H1 (cell line): Measurements from ENCODE around the gene BCL2L14. TPM values are rescaled to one million over a fixed set of nuclear protein-coding genes. Genes with fewer than 3 reads are reported as not detected.

Source experiments
- CTCF ChIA-PET: fragments of 300-600 bp; sonication (Branson Sonifier 250); formaldehyde crosslinking; loops from one replicate; lab custom pipeline; 2021; ENCODE audit not compliant: partially characterized antibody; lab: Charles Lee
- POLR2A ChIA-PET: fragments of 300-600 bp; sonication (Branson Sonifier 250); formaldehyde crosslinking; loops from one replicate; lab custom pipeline; 2021; ENCODE audit warnings: inconsistent platforms; ENCODE audit not compliant: partially characterized antibody; lab: Charles Lee
- DNase-seq, 2 experiments: peaks; one replicate each; pipeline versions ENCODE4 v3.0.0 to v3.0.0-alpha.2; 2010 to 2022; ENCODE audit warnings: low spot score in 2 of 2, low read depth in 1 of 2, mixed read lengths in 1 of 2
- FAIRE-seq: peaks from 2 replicates; lab custom pipeline; 2011; peaks lifted over from hg19 to GRCh38; lab: Jason Lieb, UNC
- H2AFZ ChIP-seq: 2 replicates; pipeline ENCODE4 v1.8.1; 2012; ENCODE audit warnings: low read length, inconsistent platforms
- H2AK5ac ChIP-seq: 2 replicates; pipeline ENCODE4 v1.6.1; 2013; ENCODE audit warnings: low read depth, low read length
- H2BK120ac ChIP-seq: replicated peaks from 2 replicates; pipeline ENCODE3; 2013; ENCODE audit warnings: low read depth, low read length, inconsistent platforms
- H2BK12ac ChIP-seq: 2 replicates; pipeline ENCODE4 v1.6.1; 2013; ENCODE audit warnings: low read depth, low read length
- H2BK15ac ChIP-seq: 2 replicates; pipeline ENCODE4 v1.6.1; 2013; ENCODE audit warnings: low read length
- H2BK20ac ChIP-seq: 2 replicates; pipeline ENCODE4 v1.6.1; 2013; ENCODE audit warnings: low read length
- H2BK5ac ChIP-seq: 2 replicates; pipeline ENCODE4 v1.6.1; 2013; ENCODE audit warnings: low read depth, low read length
- H3K14ac ChIP-seq: 2 replicates; pipeline ENCODE4 v1.6.1; 2013; ENCODE audit warnings: inconsistent platforms; ENCODE audit not compliant: insufficient read length
- H3K18ac ChIP-seq: 2 replicates; pipeline ENCODE4 v1.6.1; 2013; ENCODE audit warnings: low read length; ENCODE audit errors: extremely low read depth
- H3K23ac ChIP-seq: 2 replicates; pipeline ENCODE4 v1.6.1; 2013; ENCODE audit warnings: inconsistent platforms; ENCODE audit not compliant: insufficient read length
- H3K23me2 ChIP-seq: 2 replicates; pipeline ENCODE4 v1.6.1; 2013; ENCODE audit warnings: low read depth, low read length
- H3K27ac ChIP-seq: 2 replicates; pipeline ENCODE4 v1.6.1; 2011; ENCODE audit warnings: low read depth, low read length, inconsistent platforms
- H3K27me3 ChIP-seq, 4 experiments: replicated peaks in 1 of 4; 1 replicate in 1 of 4; 2 replicates in 3 of 4; pipeline versions ENCODE4 v1.6.1 to v1.8.1; 2011 to 2013; ENCODE audit warnings: low read length in 3 of 4, mild to moderate bottlenecking in 3 of 4, inconsistent platforms in 2 of 4, mixed read lengths in 2 of 4, moderate library complexity in 1 of 4; ENCODE audit not compliant: control insufficient read depth in 3 of 4, insufficient read depth in 3 of 4; ENCODE audit errors: extremely low read depth in 1 of 4
- H3K36me3 ChIP-seq, 4 experiments: 2 replicates each; pipeline versions ENCODE4 v1.6.1 to v1.8.1; 2011 to 2013; ENCODE audit warnings: mild to moderate bottlenecking in 4 of 4, low read length in 3 of 4, moderate library complexity in 2 of 4, control low read depth in 1 of 4, inconsistent platforms in 1 of 4; ENCODE audit not compliant: insufficient read depth in 4 of 4, control insufficient read depth in 2 of 4
- H3K4ac ChIP-seq: replicated peaks from 2 replicates; pipeline ENCODE3; 2013; ENCODE audit warnings: low read length, low read depth, mixed read lengths, inconsistent platforms; ENCODE audit not compliant: insufficient read length
- H3K4me1 ChIP-seq, 4 experiments: replicated peaks in 1 of 4; 1 replicate in 1 of 4; 2 replicates in 3 of 4; pipeline versions ENCODE4 v1.6.1 to v1.8.1; 2011 to 2013; ENCODE audit warnings: low read length in 3 of 4, inconsistent platforms in 2 of 4, mixed read lengths in 1 of 4; ENCODE audit not compliant: insufficient read depth in 4 of 4, control insufficient read depth in 3 of 4
- H3K4me2 ChIP-seq, 2 experiments: 2 replicates each; pipeline versions ENCODE4 v1.6.1 to v1.8.1; 2011 to 2013; ENCODE audit warnings: low read depth in 2 of 2, low read length in 2 of 2, control low read depth in 1 of 2, inconsistent platforms in 1 of 2, mild to moderate bottlenecking in 1 of 2; ENCODE audit not compliant: insufficient read depth in 1 of 2
- H3K4me3 ChIP-seq, 4 experiments: fragments of 200-600, 300-600 bp in 1 of 4; sonication (generic), shearing (Covaris generic), sonication (Bioruptor Twin) in 1 of 4; 2 replicates each; pipeline versions ENCODE4 v1.5.1 to v1.8.1; 2011 to 2016; ENCODE audit warnings: low read length in 4 of 4, low read depth in 3 of 4, control low read depth in 2 of 4, inconsistent platforms in 2 of 4, mild to moderate bottlenecking in 2 of 4, mixed read lengths in 1 of 4, moderate library complexity in 1 of 4; ENCODE audit not compliant: insufficient read depth in 2 of 4; ENCODE audit errors: extremely low read depth in 1 of 4
- H3K56ac ChIP-seq: replicated peaks from 2 replicates; pipeline ENCODE3; 2013; ENCODE audit warnings: low read depth, mild to moderate bottlenecking, mixed read lengths, low read length, inconsistent platforms; ENCODE audit not compliant: insufficient read length
- H3K79me1 ChIP-seq: 2 replicates; pipeline ENCODE4 v1.6.1; 2013; ENCODE audit warnings: low read depth, low read length, control low read depth
- H3K79me2 ChIP-seq, 2 experiments: 2 replicates each; pipeline versions ENCODE4 v1.6.1 to v1.8.1; 2012 to 2013; ENCODE audit warnings: low read length in 2 of 2, mild to moderate bottlenecking in 2 of 2, inconsistent platforms in 1 of 2; ENCODE audit not compliant: insufficient read depth in 2 of 2, control insufficient read depth in 1 of 2
- H3K9ac ChIP-seq, 4 experiments: replicated peaks in 1 of 4; 1 replicate in 1 of 4; 2 replicates in 3 of 4; pipeline versions ENCODE4 v1.6.1 to v1.8.1; 2011 to 2013; ENCODE audit warnings: low read depth in 3 of 4, low read length in 3 of 4, control low read depth in 2 of 4, mild to moderate bottlenecking in 2 of 4, moderate library complexity in 2 of 4, inconsistent platforms in 1 of 4; ENCODE audit errors: extremely low read depth in 1 of 4
- H3K9me3 ChIP-seq, 2 experiments: 2 replicates each; pipeline versions ENCODE4 v1.6.1 to v1.8.1; 2012 to 2013; ENCODE audit warnings: mild to moderate bottlenecking in 2 of 2, moderate library complexity in 2 of 2, control low read depth in 1 of 2, inconsistent platforms in 1 of 2, low read depth in 1 of 2, low read length in 1 of 2, mixed read lengths in 1 of 2; ENCODE audit not compliant: insufficient read depth in 2 of 2
- H4K20me1 ChIP-seq, 2 experiments: replicated peaks in 1 of 2; 2 replicates each; pipeline versions ENCODE3 to v1.8.1; 2011 to 2013; ENCODE audit warnings: inconsistent platforms in 2 of 2, low read length in 2 of 2, mild to moderate bottlenecking in 1 of 2; ENCODE audit not compliant: insufficient read depth in 2 of 2, control insufficient read depth in 1 of 2
- H4K5ac ChIP-seq: 2 replicates; pipeline ENCODE4 v1.6.1; 2013; ENCODE audit warnings: low read length, low read depth, mixed read lengths, inconsistent platforms; ENCODE audit not compliant: insufficient read length
- H4K8ac ChIP-seq: 2 replicates; pipeline ENCODE4 v1.8.0; 2013; ENCODE audit warnings: mild to moderate bottlenecking, moderate library complexity, low read length, inconsistent platforms; ENCODE audit not compliant: insufficient read depth; ENCODE audit errors: extremely low read depth
- H4K91ac ChIP-seq: replicated peaks from 2 replicates; pipeline ENCODE3; 2013; ENCODE audit warnings: low read length, mixed read lengths, inconsistent platforms; ENCODE audit not compliant: insufficient read length
- CBX8 ChIP-seq: fragments of 300-800, 300-1000 bp; sonication (generic); IDR thresholded peaks from 2 replicates; pipeline ENCODE4 v1.7.1; 2016; ENCODE audit warnings: low read depth, low read length, borderline replicate concordance
- GABPA ChIP-seq: IDR thresholded peaks from 2 replicates; pipeline ENCODE4 v1.6.1; 2011; ENCODE audit warnings: mild to moderate bottlenecking, low read length, moderate library complexity, borderline replicate concordance; ENCODE audit not compliant: insufficient read depth
- HDAC2 ChIP-seq, 2 experiments: fragments of 300-600 bp in 1 of 2; sonication (generic) in 1 of 2; IDR thresholded peaks; 2 replicates each; pipeline ENCODE4 v1.6.1; 2011 to 2012; ENCODE audit warnings: low read depth in 2 of 2, low read length in 2 of 2, mild to moderate bottlenecking in 2 of 2, moderate library complexity in 2 of 2, borderline replicate concordance in 1 of 2, inconsistent platforms in 1 of 2
- JUND ChIP-seq: IDR thresholded peaks from 2 replicates; pipeline ENCODE4 v1.6.1; 2011; ENCODE audit warnings: mild to moderate bottlenecking, improper control_type of control experiment, low read length
- PHF8 ChIP-seq: fragments of 200-600 bp; sonication (generic); conservative IDR thresholded peaks from 2 replicates; pipeline ENCODE4 v1.7.1; 2012; ENCODE audit warnings: low read depth, mild to moderate bottlenecking, inconsistent platforms, low read length, moderate library complexity
- RNF2 ChIP-seq: fragments of 200-900, 300-1000 bp; sonication (generic); IDR thresholded peaks from 2 replicates; pipeline ENCODE4 v1.7.1; 2016; ENCODE audit warnings: borderline replicate concordance, low read depth, mild to moderate bottlenecking, antibody characterized with exemption, low read length; ENCODE audit not compliant: poor library complexity, severe bottlenecking; ENCODE audit errors: missing control alignments
- WGBS, 2 experiments: shearing (Covaris generic) in 1 of 2; methylation state at CpG; one replicate each; pipeline versions ENCODE4 v1.1.6 to v1.1.7; 2013 to 2015; ENCODE audit warnings: low lambda C conversion rate in 2 of 2, mixed read lengths in 2 of 2, inconsistent platforms in 1 of 2, low coverage in 1 of 2, missing lambda C conversion rate in 1 of 2; ENCODE audit not compliant: insufficient replicate concordance in 2 of 2, insufficient coverage in 1 of 2, insufficient read length in 1 of 2; ENCODE audit errors: extremely low coverage in 1 of 2, missing lambda C conversion rate in 1 of 2; 5-methylcytosine and 5-hydroxymethylcytosine counted together
- polyA plus RNA-seq, 7 experiments: library from polyadenylated mRNA; depleted of rRNA in 3 of 7; stranded (reverse) in 5 of 7; unstranded in 2 of 7; fragments of >200 nt in 5 of 7; fragments of 200-250 nt in 2 of 7; gene quantifications; 1 replicate in 5 of 7; 2 replicates in 1 of 7; 4 replicates in 1 of 7; pipeline versions ENCODE4 v1.2.1 to v1.2.3, GENCODE V29; 2011 to 2013; ENCODE audit warnings: missing spikeins in 2 of 7, mixed read lengths in 2 of 7
- total RNA-seq: library from RNA; stranded (reverse); fragmentation: NEBNext Ultra II Directional; extraction: Animal tissue kit (Norgen Biotek cat#: 25700); gene quantifications from 2 replicates; pipeline ENCODE4 v1.2.1, GENCODE V29; 2021
- TF ChIP-seq, protein P1 (sequence below): IDR thresholded peaks from 2 replicates; pipeline ENCODE4 v1.6.1; 2012; ENCODE audit warnings: inconsistent platforms
- TF ChIP-seq, protein P2 (sequence below): IDR thresholded peaks from 2 replicates; pipeline ENCODE4 v1.6.1; 2012; ENCODE audit warnings: inconsistent platforms

BCL2L14 gene
- total and polyA plus RNA-seq, 2 of the 8 experiments (the other 6 are each of a cell fraction or from before 2014, with no cell fraction given): 0.80 to 2.4 TPM

DNA sequence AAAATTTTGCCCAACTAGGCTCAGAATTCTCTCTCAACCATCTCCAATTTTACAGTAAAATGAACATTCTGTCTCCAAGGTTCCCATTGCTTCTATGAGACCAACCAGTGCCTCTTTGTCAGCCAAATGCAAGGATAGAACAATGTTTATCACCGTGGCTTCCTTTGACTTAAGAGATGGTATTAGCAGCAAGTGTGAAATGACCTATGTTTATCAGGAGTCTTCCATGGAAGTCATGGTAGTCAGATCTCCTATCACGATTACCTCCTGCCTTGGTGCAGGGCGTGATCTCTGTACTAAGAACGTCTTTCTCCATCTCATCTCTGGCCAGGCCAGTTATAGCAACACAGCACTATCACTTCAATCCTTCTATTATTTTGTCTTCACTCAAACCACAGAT lies 6.1 kb upstream of the BCL2L14 start:
- Histone ChIP-seq H3K23me2 (no peaks in the 10 kb centered on the region), H4K8ac (no peak overlapping the region), H2BK20ac (no peak overlapping the region), H3K9me3 (no peaks in the 10 kb centered on the region), H4K5ac (no peak overlapping the region), H3K79me1 (no peaks in the 10 kb centered on the region), H2BK5ac (peak overlapping the region; percentile 18; the same call in 1 of the 2 replicates), H3K9ac (no peak overlapping the region; a peak in 1 of 7 replicates), H2AFZ (no peak overlapping the region), H3K56ac (no peak overlapping the region), H3K18ac (no peak overlapping the region; the same call in 1 of the 2 replicates), H3K36me3 (no peaks in the 10 kb centered on the region), H3K4me2 (no peak overlapping the region), H3K79me2 (no peaks in the 10 kb centered on the region), H3K23ac (no peak overlapping the region), H3K4ac (no peak overlapping the region), H3K27me3 (no peaks in the 10 kb centered on the region), H2BK12ac (peak overlapping the region; percentile 7; the same call in 1 of the 2 replicates), H2BK120ac (no peak overlapping the region), H4K20me1 (no peaks in the 10 kb centered on the region), H3K27ac (no peak overlapping the region), H2BK15ac (no peak overlapping the region), H2AK5ac (no peak overlapping the region), H3K4me3 (no peak overlapping the region), H3K4me1 (peaks cover 0 to 3% (median 0%) of the 10 kb centered on the region in 4 experiments; a peak in 1 of 7 replicates), H3K14ac (no peak overlapping the region), H4K91ac (no peak overlapping the region)
- CTCF ChIA-PET: no interaction called here
- POLR2A ChIA-PET: interaction anchor here (0.6 kb wide), 1 partner anchor 187 kb away, joined by 4 read pairs; no protein-coding TSS in a partner anchor
- DNase-seq (no peak), FAIRE-seq (no peak)
- TF ChIP-seq, protein P1, sequence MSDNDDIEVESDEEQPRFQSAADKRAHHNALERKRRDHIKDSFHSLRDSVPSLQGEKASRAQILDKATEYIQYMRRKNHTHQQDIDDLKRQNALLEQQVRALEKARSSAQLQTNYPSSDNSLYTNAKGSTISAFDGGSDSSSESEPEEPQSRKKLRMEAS: no peak
- TF ChIP-seq, protein P2, sequence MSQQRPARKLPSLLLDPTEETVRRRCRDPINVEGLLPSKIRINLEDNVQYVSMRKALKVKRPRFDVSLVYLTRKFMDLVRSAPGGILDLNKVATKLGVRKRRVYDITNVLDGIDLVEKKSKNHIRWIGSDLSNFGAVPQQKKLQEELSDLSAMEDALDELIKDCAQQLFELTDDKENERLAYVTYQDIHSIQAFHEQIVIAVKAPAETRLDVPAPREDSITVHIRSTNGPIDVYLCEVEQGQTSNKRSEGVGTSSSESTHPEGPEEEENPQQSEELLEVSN: no peak
- no peak for TF ChIP-seq GABPA
- no peak for TF ChIP-seq HDAC2 (IDR thresholded peaks at IDR 0.05; ENCODE audit: borderline replicate concordance in 1 of 2, low read depth in 2 of 2, low read length in 2 of 2)
- no peak for TF ChIP-seq JUND
- no peak for TF ChIP-seq RNF2
- no peak for TF ChIP-seq CBX8
- TF ChIP-seq PHF8: no peak
- WGBS, 2 experiments: 84% methylated on average over 4 of the region's 4 CpGs; no CpG with 5 or more reads in 1 of the 2 experiments
